Measurements from ENCODE around the gene PHF19.

GRCh38 chr9:120914953-120915352, 38.0 kb upstream of the PHF19 start:
- TF ChIP-seq EZH2 (IDR thresholded peaks at IDR 0.05; ENCODE audit: insufficient read depth, poor library complexity, severe bottlenecking) (no peak), EZH2phosphoT487 (IDR thresholded peaks at IDR 0.05; ENCODE audit: insufficient read depth, low read depth) (no peak)

Measured in GM23248 (cell line).